ENCODE results near the gene VWA8. TPM values are rescaled to one million over a fixed set of nuclear protein-coding genes. Genes with fewer than 3 reads are reported as not detected.

Gene VWA8
- total and polyA plus RNA-seq, 2 of the 8 experiments (the other 6 are each of a cell fraction or from before 2014, with no cell fraction given), result 5.9 to 19.6 TPM

DNA sequence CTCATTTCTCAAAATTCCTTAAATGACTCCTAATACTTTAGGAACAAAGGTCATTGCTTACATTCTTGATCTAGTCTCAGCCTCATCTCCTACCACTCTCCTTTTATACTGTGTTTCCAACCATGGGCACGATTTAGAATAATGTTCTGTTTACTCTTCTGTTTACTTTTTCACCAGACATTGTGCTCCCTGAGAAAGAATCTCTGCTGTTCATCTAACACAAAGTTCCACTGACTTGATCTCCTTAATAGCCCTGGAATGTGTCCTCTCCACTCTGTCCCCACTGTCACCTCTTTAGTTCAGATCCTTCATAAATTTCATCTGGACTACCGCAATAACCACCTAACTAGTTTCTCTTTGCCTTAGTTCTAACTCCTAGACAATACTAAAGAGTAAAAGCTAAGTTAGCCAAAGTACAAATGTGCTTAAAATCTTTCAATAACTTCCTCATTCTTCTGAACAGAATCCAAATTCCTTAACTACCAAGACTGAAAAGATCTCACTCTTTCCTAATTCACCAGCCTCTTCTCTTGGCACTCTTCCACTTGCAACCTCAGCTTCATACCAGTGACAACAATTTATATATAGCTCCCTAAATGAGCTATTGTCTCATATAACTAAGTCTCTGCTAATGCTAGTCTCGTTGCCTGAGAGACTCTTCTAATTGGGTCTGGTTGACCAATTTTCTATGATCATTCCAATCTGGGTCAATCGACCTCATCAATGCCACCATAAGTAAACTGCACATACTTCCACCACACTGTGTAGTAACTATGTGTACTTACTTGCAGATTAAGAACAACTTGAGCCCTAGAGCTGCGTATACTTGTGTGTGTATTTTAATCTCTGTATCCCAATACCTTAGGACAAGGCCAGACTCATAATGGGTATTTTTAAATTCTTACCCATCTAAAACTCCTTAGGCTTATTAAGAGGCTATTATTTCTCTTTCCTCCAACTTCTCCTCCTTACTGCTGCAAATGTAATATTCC, 179.9 kb downstream of the VWA8 start:
- H3K4ac ChIP-seq (replicated peaks; ENCODE audit: insufficient read length, low read depth, low read length), result no peak overlapping the region
- no peak overlapping the region for H3K14ac ChIP-seq (ENCODE audit: insufficient read length)
- FAIRE-seq, result no peak
- H2BK15ac ChIP-seq (ENCODE audit: low read length), result no peak overlapping the region
- H2AK5ac ChIP-seq (ENCODE audit: low read depth, low read length), result no peak overlapping the region
- WGBS, 2 experiments (ENCODE audit: extremely low coverage in 1 of 2, insufficient coverage in 1 of 2, insufficient read length in 1 of 2, insufficient replicate concordance in 2 of 2, low coverage in 1 of 2, low lambda C conversion rate in 2 of 2, missing lambda C conversion rate in 1 of 2), result 92% methylated on average over 5 of the region's 5 CpGs; no CpG with 5 or more reads in 1 of the 2 experiments
- H3K4me2 ChIP-seq (ENCODE audit: insufficient read depth in 1 of 2, low read depth in 2 of 2, low read length in 2 of 2), result no peak overlapping the region
- H2BK20ac ChIP-seq (ENCODE audit: low read length), result no peak overlapping the region
- H3K23me2 ChIP-seq (ENCODE audit: low read depth, low read length), result no peaks in the 10 kb centered on the region
- no peak overlapping the region for H3K18ac ChIP-seq (ENCODE audit: extremely low read depth, low read length)
- H2BK120ac ChIP-seq (replicated peaks; ENCODE audit: low read depth, low read length), result no peak overlapping the region
- no peak overlapping the region for H2BK5ac ChIP-seq (ENCODE audit: low read depth, low read length)
- H3K56ac ChIP-seq (replicated peaks; ENCODE audit: insufficient read length, low read depth, low read length), result no peak overlapping the region
- H4K91ac ChIP-seq (replicated peaks; ENCODE audit: insufficient read length, low read length), result no peak overlapping the region
- H4K5ac ChIP-seq (ENCODE audit: insufficient read length, low read depth, low read length), result no peak overlapping the region
- H3K4me1 ChIP-seq (replicated peaks in 1 of 4; ENCODE audit: control insufficient read depth in 3 of 4, insufficient read depth in 4 of 4, low read length in 3 of 4), result no peaks in the 10 kb centered on the region
- H3K4me3 ChIP-seq (ENCODE audit: extremely low read depth in 1 of 4, insufficient read depth in 2 of 4, low read depth in 3 of 4, low read length in 4 of 4), result no peak overlapping the region
- no peak overlapping the region for H2BK12ac ChIP-seq (ENCODE audit: low read depth, low read length)
- DNase-seq (ENCODE audit: low read depth in 1 of 2, low spot score in 2 of 2), result no peak
- no peaks in the 10 kb centered on the region for H3K27me3 ChIP-seq (replicated peaks in 1 of 4; ENCODE audit: control insufficient read depth in 3 of 4, extremely low read depth in 1 of 4, insufficient read depth in 3 of 4, low read length in 3 of 4)
- no peaks in the 10 kb centered on the region for H3K36me3 ChIP-seq (ENCODE audit: control insufficient read depth in 2 of 4, insufficient read depth in 4 of 4, low read length in 3 of 4)
- H3K79me1 ChIP-seq (ENCODE audit: low read depth, low read length), result no peaks in the 10 kb centered on the region
- ChIA-PET CTCF (ENCODE audit: partially characterized antibody) (interaction anchor here (1.1 to 1.6 kb wide), 2 partner anchors 15 to 332 kb away, joined by 3 to 5 read pairs; no protein-coding TSS in a partner anchor), POLR2A (ENCODE audit: partially characterized antibody) (interaction anchor here (1.2 kb wide), 1 partner anchor 389 kb away, joined by 3 read pairs; no protein-coding TSS in a partner anchor)
- H4K8ac ChIP-seq (ENCODE audit: extremely low read depth, insufficient read depth, low read length), result no peak overlapping the region
- H3K9ac ChIP-seq (replicated peaks in 1 of 4; ENCODE audit: extremely low read depth in 1 of 4, low read depth in 3 of 4, low read length in 3 of 4), result no peak overlapping the region
- no peak overlapping the region for H3K27ac ChIP-seq (ENCODE audit: low read depth, low read length)
- no peak overlapping the region for H3K23ac ChIP-seq (ENCODE audit: insufficient read length)
- H4K20me1 ChIP-seq (replicated peaks in 1 of 2; ENCODE audit: control insufficient read depth in 1 of 2, insufficient read depth in 2 of 2, low read length in 2 of 2), result no peaks in the 10 kb centered on the region
- H3K79me2 ChIP-seq (ENCODE audit: control insufficient read depth in 1 of 2, insufficient read depth in 2 of 2, low read length in 2 of 2), result no peaks in the 10 kb centered on the region
- no peaks in the 10 kb centered on the region for H3K9me3 ChIP-seq (ENCODE audit: insufficient read depth in 2 of 2, low read depth in 1 of 2, low read length in 1 of 2)
- no peak overlapping the region for H2AFZ ChIP-seq (ENCODE audit: low read length)
- TF ChIP-seq, protein P1, sequence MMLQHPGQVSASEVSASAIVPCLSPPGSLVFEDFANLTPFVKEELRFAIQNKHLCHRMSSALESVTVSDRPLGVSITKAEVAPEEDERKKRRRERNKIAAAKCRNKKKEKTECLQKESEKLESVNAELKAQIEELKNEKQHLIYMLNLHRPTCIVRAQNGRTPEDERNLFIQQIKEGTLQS (IDR thresholded peaks at IDR 0.05; ENCODE audit: insufficient read depth, low read depth, low read length), result no peak
- TF ChIP-seq SIN3A (conservative IDR thresholded peaks at IDR 0.05 in 1 of 2, IDR thresholded peaks at IDR 0.05 in 1 of 2; ENCODE audit: low read depth in 1 of 2, low read length in 2 of 2), result no peak
- no peak for TF ChIP-seq RNF2 (IDR thresholded peaks at IDR 0.05; ENCODE audit: borderline replicate concordance, low read depth, low read length, missing control alignments, poor library complexity, severe bottlenecking)
- TF ChIP-seq POU5F1 (IDR thresholded peaks at IDR 0.05; ENCODE audit: low read depth, low read length), result no peak
- TF ChIP-seq TCF12 (IDR thresholded peaks at IDR 0.05; ENCODE audit: low read depth, low read length), result no peak
- TF ChIP-seq TAF1 (IDR thresholded peaks at IDR 0.05; ENCODE audit: low read depth, low read length), result no peak
- TF ChIP-seq CREB1 (IDR thresholded peaks at IDR 0.05), result no peak
- no peak for TF ChIP-seq SP2 (IDR thresholded peaks at IDR 0.05; ENCODE audit: low read length)
- TF ChIP-seq KDM5A (IDR thresholded peaks at IDR 0.05; ENCODE audit: low read length), result no peak
- TF ChIP-seq FOSL1 (IDR thresholded peaks at IDR 0.05; ENCODE audit: insufficient read depth, low read depth, low read length), result no peak
- no peak for TF ChIP-seq PHF8 (conservative IDR thresholded peaks at IDR 0.05; ENCODE audit: low read depth, low read length)
